HepG2 (cell line): ENCODE data around the gene SETD1B. TPM values are rescaled to one million over a fixed set of nuclear protein-coding genes. Genes with fewer than 3 reads are reported as not detected.

ENCODE experiments used
- E2F1 ChIP-seq: sonication (generic); formaldehyde crosslinking; IDR thresholded peaks from 2 replicates; pipeline ENCODE4 v1.5.0; 2020; ENCODE audit warnings: missing genetic modification reagents
- FOXO4 ChIP-seq: sonication (generic); formaldehyde crosslinking; conservative IDR thresholded peaks from 2 replicates; pipeline ENCODE4 v1.8.1; 2023; ENCODE audit warnings: missing genetic modification reagents
- GATA4 ChIP-seq: sonication (generic); IDR thresholded peaks from 2 replicates; pipeline ENCODE4 v1.6.1; 2016; ENCODE audit warnings: antibody characterized with exemption, low read depth, borderline replicate concordance
- KDM1A ChIP-seq: IDR thresholded peaks from 2 replicates; pipeline ENCODE4 v1.6.1; 2016; ENCODE audit warnings: missing compliant biosample characterization
- NONO ChIP-seq, 2 experiments: fragments of 450-650 bp in 1 of 2; sonication (generic) in 1 of 2; formaldehyde crosslinking in 1 of 2; IDR thresholded peaks in 1 of 2; conservative IDR thresholded peaks in 1 of 2; 2 replicates each; pipeline versions ENCODE4 v1.6.1 to v1.8.0; 2017 to 2022; ENCODE audit warnings: mild to moderate bottlenecking in 1 of 2, missing genetic modification reagents in 1 of 2, moderate library complexity in 1 of 2
- NR2C2 ChIP-seq: sonication (generic); formaldehyde crosslinking; IDR thresholded peaks from 2 replicates; pipeline ENCODE4 v1.4.0; 2020; ENCODE audit warnings: missing genetic modification reagents, mild to moderate bottlenecking, moderate library complexity, borderline replicate concordance
- PBX3 ChIP-seq: sonication (generic); formaldehyde crosslinking; IDR thresholded peaks from 2 replicates; pipeline ENCODE4 v1.8.1; 2023; ENCODE audit warnings: missing genetic modification reagents, inconsistent platforms, borderline replicate concordance
- PHF5A ChIP-seq: IDR thresholded peaks from one replicate; pipeline ENCODE4 v1.6.1; 2018; ENCODE audit warnings: low read depth, missing genetic modification reagents; ENCODE audit not compliant: unreplicated experiment
- RBM22 ChIP-seq: fragments of 200-400 bp; formaldehyde crosslinking; optimal IDR thresholded peaks from 2 replicates; pipeline ENCODE3; 2017; ENCODE audit warnings: mild to moderate bottlenecking, low read length, moderate library complexity
- RXRB ChIP-seq: IDR thresholded peaks from 2 replicates; pipeline ENCODE4 v1.6.1; 2016; ENCODE audit warnings: borderline replicate concordance, missing genetic modification reagents, missing compliant biosample characterization
- SNAPC4 ChIP-seq: sonication (generic); formaldehyde crosslinking; IDR thresholded peaks from 2 replicates; pipeline ENCODE4 v1.4.0; 2020; ENCODE audit warnings: mild to moderate bottlenecking, missing genetic modification reagents
- SPEN ChIP-seq: sonication (generic); formaldehyde crosslinking; IDR thresholded peaks from 2 replicates; pipeline ENCODE4 v1.5.1; 2020; ENCODE audit warnings: low read depth, mild to moderate bottlenecking, missing genetic modification reagents
- SYNCRIP ChIP-seq: fragments of 200-400 bp; formaldehyde crosslinking; IDR thresholded peaks from 2 replicates; pipeline ENCODE4 v1.6.1; 2018; ENCODE audit warnings: mild to moderate bottlenecking, low read depth, low read length; ENCODE audit not compliant: insufficient read depth
- ZFP91 ChIP-seq: sonication (generic); formaldehyde crosslinking; IDR thresholded peaks from 2 replicates; pipeline ENCODE4 v1.9.0; 2022; ENCODE audit warnings: missing genetic modification reagents, mild to moderate bottlenecking, borderline replicate concordance
- ZNF510 ChIP-seq: sonication (generic); formaldehyde crosslinking; IDR thresholded peaks from 2 replicates; pipeline ENCODE4 v1.4.0; 2020; ENCODE audit warnings: low read depth, mild to moderate bottlenecking, missing genetic modification reagents
- ZNF776 ChIP-seq: sonication (generic); formaldehyde crosslinking; IDR thresholded peaks from 2 replicates; pipeline ENCODE4 v1.4.0; 2020; ENCODE audit warnings: mild to moderate bottlenecking, missing genetic modification reagents
- polyA plus RNA-seq, 8 experiments: library from polyadenylated mRNA; depleted of rRNA in 3 of 8; stranded (reverse) in 7 of 8; unstranded in 1 of 8; fragments of >200 nt; fragmentation: Illumina TruSeq in 4 of 8; extraction: Trizol in 4 of 8; gene quantifications; 2 replicates each; pipeline versions ENCODE4 v1.2.1 to v1.2.3, GENCODE V29; 2011 to 2016; ENCODE audit warnings: low read depth in 4 of 8, missing spikeins in 1 of 8, mixed read lengths in 1 of 8; ENCODE audit not compliant: insufficient read depth in 1 of 8
- total RNA-seq, 5 experiments: library from RNA; depleted of rRNA; stranded (reverse); fragments of >200 nt; fragmentation: Illumina TruSeq; extraction: Trizol; gene quantifications; 2 replicates each; pipeline ENCODE4 v1.2.3, GENCODE V29; 2016; ENCODE audit warnings: low read depth in 1 of 5

The SETD1B gene
- total and polyA plus RNA-seq, 2 of the 13 experiments (the other 11 are each of a cell fraction or from before 2014, with no cell fraction given), result 1.1 to 1.4 TPM

GRCh38 chr12:121795034-121795968 is 8.5 kb upstream of the SETD1B start (continued):
- no peak for TF ChIP-seq SPEN (CRISPR knock-in tag)
- TF ChIP-seq NONO (IDR thresholded peaks at IDR 0.05), result no peak
- peak; percentile 56 for TF ChIP-seq NONO (CRISPR knock-in tag; conservative IDR thresholded peaks at IDR 0.05)
- TF ChIP-seq SYNCRIP, result no peak
- TF ChIP-seq FOXO4 (CRISPR knock-in tag), result no peak
- peak; percentile 61; the same call in 1 of the 2 replicates for TF ChIP-seq RXRB (CRISPR knock-in tag)
- no peak for TF ChIP-seq ZNF776
- no peak for TF ChIP-seq KDM1A
- TF ChIP-seq SNAPC4 (CRISPR knock-in tag), result no peak
- no peak for TF ChIP-seq PBX3
- peak; percentile 52 for TF ChIP-seq RBM22
- TF ChIP-seq E2F1 (CRISPR knock-in tag), result no peak
- TF ChIP-seq ZFP91 (CRISPR knock-in tag), result peak; percentile 15; the same call in 1 of the 2 replicates
- no peak for TF ChIP-seq PHF5A (CRISPR knock-in tag)
- TF ChIP-seq GATA4, result no peak
- no peak for TF ChIP-seq ZNF510 (CRISPR knock-in tag)
- peak; percentile 12; the same call in 1 of the 2 replicates for TF ChIP-seq NR2C2 (CRISPR knock-in tag)
